A673 (cell line): Measurements from ENCODE around the gene SLC31A1.

ENCODE experiments used
- EZH2 ChIP-seq: fragments of 200-600 bp; sonication (generic); IDR thresholded peaks from 2 replicates; pipeline ENCODE4 v1.6.1; 2017; ENCODE audit warnings: borderline replicate concordance, low read depth, mild to moderate bottlenecking, mixed read lengths, antibody characterized with exemption, low read length; ENCODE audit not compliant: poor library complexity, severe bottlenecking
- TF ChIP-seq, protein P1 (sequence below): fragments of 300-800, 200-600 bp; sonication (generic); conservative IDR thresholded peaks from 2 replicates; pipeline ENCODE4 v1.5.1; 2017; ENCODE audit warnings: low read depth, mild to moderate bottlenecking, antibody characterized with exemption, low read length, moderate library complexity, mixed read lengths

DNA sequence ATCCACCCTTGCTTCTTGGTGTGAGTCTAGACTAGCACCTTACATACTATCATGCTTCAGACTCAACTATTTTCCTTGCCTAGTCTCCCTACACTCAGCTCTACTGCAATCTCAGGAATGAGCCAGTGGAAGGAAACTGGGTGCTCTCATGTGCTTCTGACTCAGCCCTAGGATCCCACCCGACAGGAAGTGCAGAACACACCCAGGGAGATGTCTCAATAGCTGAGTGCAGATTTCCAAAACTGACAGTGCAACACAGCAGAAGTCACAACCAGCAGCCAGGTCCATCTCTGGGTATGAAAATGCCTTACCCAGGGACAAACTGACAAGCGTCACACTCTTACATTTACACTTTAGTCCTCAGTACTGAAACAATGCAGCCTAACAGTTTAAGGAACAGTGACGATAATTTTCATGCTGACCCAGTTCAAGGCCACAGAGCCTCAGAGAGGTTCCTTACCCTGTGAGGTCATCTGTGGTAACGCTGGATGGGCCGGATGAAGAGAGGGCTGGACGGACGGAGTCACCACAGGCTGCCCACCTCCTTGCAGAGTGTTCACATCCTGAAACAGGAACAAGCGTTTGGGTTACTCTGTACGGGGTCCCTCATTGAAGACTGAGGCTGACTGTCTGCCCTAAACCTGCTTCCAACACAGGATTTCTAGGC lies 33.3 kb upstream of the SLC31A1 start:
- TF ChIP-seq, protein P1, sequence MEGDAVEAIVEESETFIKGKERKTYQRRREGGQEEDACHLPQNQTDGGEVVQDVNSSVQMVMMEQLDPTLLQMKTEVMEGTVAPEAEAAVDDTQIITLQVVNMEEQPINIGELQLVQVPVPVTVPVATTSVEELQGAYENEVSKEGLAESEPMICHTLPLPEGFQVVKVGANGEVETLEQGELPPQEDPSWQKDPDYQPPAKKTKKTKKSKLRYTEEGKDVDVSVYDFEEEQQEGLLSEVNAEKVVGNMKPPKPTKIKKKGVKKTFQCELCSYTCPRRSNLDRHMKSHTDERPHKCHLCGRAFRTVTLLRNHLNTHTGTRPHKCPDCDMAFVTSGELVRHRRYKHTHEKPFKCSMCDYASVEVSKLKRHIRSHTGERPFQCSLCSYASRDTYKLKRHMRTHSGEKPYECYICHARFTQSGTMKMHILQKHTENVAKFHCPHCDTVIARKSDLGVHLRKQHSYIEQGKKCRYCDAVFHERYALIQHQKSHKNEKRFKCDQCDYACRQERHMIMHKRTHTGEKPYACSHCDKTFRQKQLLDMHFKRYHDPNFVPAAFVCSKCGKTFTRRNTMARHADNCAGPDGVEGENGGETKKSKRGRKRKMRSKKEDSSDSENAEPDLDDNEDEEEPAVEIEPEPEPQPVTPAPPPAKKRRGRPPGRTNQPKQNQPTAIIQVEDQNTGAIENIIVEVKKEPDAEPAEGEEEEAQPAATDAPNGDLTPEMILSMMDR = no peak
- TF ChIP-seq EZH2 = no peak
